Measurements from ENCODE around the gene TFR2. TPM values are rescaled to one million over a fixed set of nuclear protein-coding genes. Genes with fewer than 3 reads are reported as not detected.

The TFR2 gene
- total and polyA plus RNA-seq, 5 donors from 2014 or later, result 1.2 to 8.0 (median 1.5) TPM

- Mint-ChIP-seq H3K27me3 (no peaks in the 10 kb centered on the region), H3K9me3 (no peaks in the 10 kb centered on the region), H3K4me3 (no peak overlapping the region), H3K4me1 (peaks cover 0 to 37% (median 12%) of the 10 kb centered on the region in 4 donors), H3K27ac (peak overlapping the region in 1 of 3 donors; percentile 16), H3K36me3 (peaks cover 11% of the 10 kb centered on the region)
- no peaks in the 10 kb centered on the region for H3K9me3 ChIP-seq (ENCODE audit: control insufficient read depth in 2 of 2, low read length in 2 of 2)
- DNase-seq (peak in 1 of 3 donors; percentile 88), ATAC-seq (ENCODE audit: low read depth in 2 of 2) (no peak)
- H3K4me1 ChIP-seq (ENCODE audit: control insufficient read depth, insufficient read depth, low read length, poor library complexity, severe bottlenecking), result peaks cover 12% of the 10 kb centered on the region
- no peaks in the 10 kb centered on the region for H3K36me3 ChIP-seq (ENCODE audit: control insufficient read depth, insufficient read depth, low read length)
- H3K27me3 ChIP-seq (ENCODE audit: control insufficient read depth, insufficient read depth, low read length), result no peaks in the 10 kb centered on the region
- no peak overlapping the region for H3K4me3 ChIP-seq (ENCODE audit: low read depth, low read length)
- no peak overlapping the region for H3K27ac ChIP-seq (ENCODE audit: insufficient read depth, low read length, poor library complexity, severe bottlenecking)
These were observed 17.2 kb downstream of the TFR2 start for GRCh38 chr7:100623951-100624824.

- H3K27ac ChIP-seq (ENCODE audit: insufficient read depth, low read length, poor library complexity, severe bottlenecking), result no peak overlapping the region
- ATAC-seq (ENCODE audit: low read depth in 2 of 2) (no peak), DNase-seq (no peak)
- Mint-ChIP-seq H3K9me3 (no peaks in the 10 kb centered on the region), H3K27ac (peak overlapping the region in 1 of 3 donors; percentile 71), H3K4me1 (peaks cover 0 to 20% (median 11%) of the 10 kb centered on the region in 4 donors), H3K27me3 (no peaks in the 10 kb centered on the region), H3K4me3 (peak overlapping the region in 1 of 4 donors; percentile 16), H3K36me3 (peaks cover 11% of the 10 kb centered on the region)
- no peak overlapping the region for H3K4me3 ChIP-seq (ENCODE audit: low read depth, low read length)
- peaks cover 4% of the 10 kb centered on the region for H3K4me1 ChIP-seq (ENCODE audit: control insufficient read depth, insufficient read depth, low read length, poor library complexity, severe bottlenecking)
- H3K27me3 ChIP-seq (ENCODE audit: control insufficient read depth, insufficient read depth, low read length), result no peaks in the 10 kb centered on the region
- H3K36me3 ChIP-seq (ENCODE audit: control insufficient read depth, insufficient read depth, low read length), result no peaks in the 10 kb centered on the region
- H3K9me3 ChIP-seq (ENCODE audit: control insufficient read depth in 2 of 2, low read length in 2 of 2), result no peaks in the 10 kb centered on the region
These were observed 19.8 kb downstream of the TFR2 start for GRCh38 chr7:100621554-100621953.

DNA sequence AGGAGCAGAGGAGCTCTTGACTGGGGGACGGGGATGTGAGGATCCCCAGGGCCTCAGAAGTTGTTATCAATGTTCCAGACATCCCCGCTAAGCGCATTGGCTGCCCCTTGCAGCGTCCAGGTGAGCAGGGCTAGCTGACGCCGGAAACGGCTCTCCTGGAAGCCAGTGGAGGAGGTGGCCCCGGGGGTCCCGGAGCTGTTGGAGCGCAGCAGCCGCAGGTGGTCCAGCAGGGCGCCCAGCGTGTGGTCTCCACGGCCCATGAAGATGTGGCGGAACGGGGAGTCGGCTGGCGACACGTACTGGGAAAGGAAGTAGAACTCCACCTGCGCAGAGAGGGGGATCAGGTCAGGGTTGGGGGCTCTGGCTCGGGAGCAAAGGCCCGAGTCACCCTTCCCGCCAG lies 20.5 kb downstream of the TFR2 start:
- no peak overlapping the region for H3K27ac ChIP-seq (ENCODE audit: insufficient read depth, low read length, poor library complexity, severe bottlenecking)
- H3K4me3 ChIP-seq (ENCODE audit: low read depth, low read length), result no peak overlapping the region
- no peaks in the 10 kb centered on the region for H3K27me3 Mint-ChIP-seq
- H3K9me3 Mint-ChIP-seq, result no peaks in the 10 kb centered on the region
- no peaks in the 10 kb centered on the region for H3K36me3 ChIP-seq (ENCODE audit: control insufficient read depth, insufficient read depth, low read length)
- no peaks in the 10 kb centered on the region for H3K9me3 ChIP-seq (ENCODE audit: control insufficient read depth in 2 of 2, low read length in 2 of 2)
- no peaks in the 10 kb centered on the region for H3K4me1 ChIP-seq (ENCODE audit: control insufficient read depth, insufficient read depth, low read length, poor library complexity, severe bottlenecking)
- H3K4me3 Mint-ChIP-seq, result no peak overlapping the region
- peaks cover 0 to 12% (median 7%) of the 10 kb centered on the region in 4 donors for H3K4me1 Mint-ChIP-seq
- H3K36me3 Mint-ChIP-seq, result peaks cover 11% of the 10 kb centered on the region
- no peak overlapping the region for H3K27ac Mint-ChIP-seq
- no peaks in the 10 kb centered on the region for H3K27me3 ChIP-seq (ENCODE audit: control insufficient read depth, insufficient read depth, low read length)
- no peak for ATAC-seq (ENCODE audit: low read depth in 2 of 2)
- DNase-seq, result no peak

DNA sequence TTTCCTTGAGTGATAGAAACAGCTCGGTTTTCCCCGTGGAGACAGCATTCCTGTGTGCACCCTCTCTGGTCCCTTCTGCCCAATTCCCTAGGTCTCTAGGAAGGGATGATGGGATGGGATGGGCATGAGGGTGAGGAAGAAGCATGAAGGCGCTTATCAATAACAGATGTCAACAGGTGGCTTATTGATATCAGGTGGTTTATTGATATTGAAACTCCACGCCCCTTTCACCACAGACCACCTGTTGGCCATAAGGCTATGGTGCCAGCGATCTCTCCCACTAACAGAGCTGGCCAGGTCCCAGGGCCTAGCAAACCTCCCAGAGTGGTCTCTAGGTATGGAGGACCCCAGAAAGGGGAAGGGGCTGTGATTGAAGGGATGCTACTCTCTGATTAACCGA lies 21.1 kb downstream of the TFR2 start:
- H3K36me3 ChIP-seq (ENCODE audit: control insufficient read depth, insufficient read depth, low read length), result no peaks in the 10 kb centered on the region
- H3K4me3 ChIP-seq (ENCODE audit: low read depth, low read length), result no peak overlapping the region
- Mint-ChIP-seq H3K9me3 (no peaks in the 10 kb centered on the region), H3K36me3 (peaks cover 13% of the 10 kb centered on the region), H3K27ac (peak overlapping the region in 1 of 3 donors; percentile 1), H3K4me1 (peaks cover 0 to 10% (median 6%) of the 10 kb centered on the region in 4 donors), H3K27me3 (no peaks in the 10 kb centered on the region), H3K4me3 (no peak overlapping the region)
- no peaks in the 10 kb centered on the region for H3K9me3 ChIP-seq (ENCODE audit: control insufficient read depth in 2 of 2, low read length in 2 of 2)
- no peaks in the 10 kb centered on the region for H3K27me3 ChIP-seq (ENCODE audit: control insufficient read depth, insufficient read depth, low read length)
- ATAC-seq (ENCODE audit: low read depth in 2 of 2) (no peak), DNase-seq (no peak)
- H3K4me1 ChIP-seq (ENCODE audit: control insufficient read depth, insufficient read depth, low read length, poor library complexity, severe bottlenecking), result no peaks in the 10 kb centered on the region
- H3K27ac ChIP-seq (ENCODE audit: insufficient read depth, low read length, poor library complexity, severe bottlenecking), result no peak overlapping the region

DNA sequence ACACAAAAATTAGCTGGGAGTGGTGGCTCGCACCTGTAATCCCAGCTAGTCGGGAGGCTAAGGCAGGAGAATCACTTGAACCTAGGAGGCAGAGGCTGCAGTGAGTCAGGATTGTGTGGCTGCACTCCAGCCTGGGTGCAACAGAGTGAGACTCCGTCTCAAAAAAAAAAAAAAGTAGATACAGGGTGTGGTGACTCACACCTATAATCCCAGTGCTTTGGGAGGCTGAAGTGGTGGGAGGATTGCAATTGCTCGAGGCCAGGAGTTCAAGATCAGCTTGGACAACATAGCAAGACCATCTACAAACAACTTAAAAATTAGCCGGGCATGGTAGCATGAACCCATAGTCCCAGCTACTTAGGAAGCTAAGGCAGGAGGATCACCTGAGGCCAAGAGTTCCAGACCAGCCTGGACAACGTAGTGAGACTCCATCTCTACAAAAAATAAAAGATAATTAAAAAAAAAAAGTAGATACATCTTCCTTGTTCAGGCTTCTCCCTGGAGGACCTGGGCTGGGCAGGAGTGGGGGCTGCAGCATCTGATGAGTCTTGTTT lies 27.0 kb downstream of the TFR2 start:
- Mint-ChIP-seq H3K4me1 (peaks cover 10 to 30% (median 18%) of the 10 kb centered on the region in 4 donors), H3K9me3 (no peaks in the 10 kb centered on the region), H3K27ac (peak overlapping the region in 2 of 3 donors; percentile 48 to 65), H3K4me3 (peak overlapping the region in 2 of 4 donors; percentile 90 to 91), H3K36me3 (peaks cover 7% of the 10 kb centered on the region), H3K27me3 (peaks cover 4% of the 10 kb centered on the region)
- H3K27ac ChIP-seq (ENCODE audit: insufficient read depth, low read length, poor library complexity, severe bottlenecking), result no peak overlapping the region
- no peaks in the 10 kb centered on the region for H3K27me3 ChIP-seq (ENCODE audit: control insufficient read depth, insufficient read depth, low read length)
- no peak overlapping the region for H3K4me3 ChIP-seq (ENCODE audit: low read depth, low read length)
- peaks cover 23% of the 10 kb centered on the region for H3K4me1 ChIP-seq (ENCODE audit: control insufficient read depth, insufficient read depth, low read length, poor library complexity, severe bottlenecking)
- no peaks in the 10 kb centered on the region for H3K9me3 ChIP-seq (ENCODE audit: control insufficient read depth in 2 of 2, low read length in 2 of 2)
- DNase-seq, result no peak
- no peak for ATAC-seq (ENCODE audit: low read depth in 2 of 2)
- no peaks in the 10 kb centered on the region for H3K36me3 ChIP-seq (ENCODE audit: control insufficient read depth, insufficient read depth, low read length)

GRCh38 chr7:100613412-100614175 lies 27.8 kb downstream of the TFR2 start:
- peaks cover 7% of the 10 kb centered on the region for H3K36me3 Mint-ChIP-seq
- H3K27ac Mint-ChIP-seq, result peak overlapping the region; percentile 17 to 78 (median 65)
- no peaks in the 10 kb centered on the region for H3K27me3 ChIP-seq (ENCODE audit: control insufficient read depth, insufficient read depth, low read length)
- peaks cover 23% of the 10 kb centered on the region for H3K4me1 ChIP-seq (ENCODE audit: control insufficient read depth, insufficient read depth, low read length, poor library complexity, severe bottlenecking)
- peaks cover 10 to 30% (median 18%) of the 10 kb centered on the region in 4 donors for H3K4me1 Mint-ChIP-seq
- H3K27ac ChIP-seq (ENCODE audit: insufficient read depth, low read length, poor library complexity, severe bottlenecking), result no peak overlapping the region
- peak overlapping the region; percentile 87 to 92 (median 90) for H3K4me3 Mint-ChIP-seq
- DNase-seq (no peak), ATAC-seq (ENCODE audit: low read depth in 2 of 2) (no peak)
- H3K27me3 Mint-ChIP-seq, result peaks cover 4% of the 10 kb centered on the region
- H3K4me3 ChIP-seq (ENCODE audit: low read depth, low read length), result peak overlapping the region; percentile 62
- no peaks in the 10 kb centered on the region for H3K36me3 ChIP-seq (ENCODE audit: control insufficient read depth, insufficient read depth, low read length)
- no peaks in the 10 kb centered on the region for H3K9me3 Mint-ChIP-seq
- no peaks in the 10 kb centered on the region for H3K9me3 ChIP-seq (ENCODE audit: control insufficient read depth in 2 of 2, low read length in 2 of 2)

- peak in 2 of 3 donors; percentile 32 to 46 for DNase-seq
- no peak for ATAC-seq (ENCODE audit: low read depth in 2 of 2)
These were observed 28.5 kb downstream of the TFR2 start for GRCh38 chr7:100612730-100613390.

More at GRCh38 chr7:100612730-100613390, 28.5 kb downstream of the TFR2 start:
- H3K4me3 ChIP-seq (ENCODE audit: low read depth, low read length), result peak overlapping the region; percentile 54
- Mint-ChIP-seq H3K36me3 (peaks cover 7% of the 10 kb centered on the region), H3K27ac (peak overlapping the region in 2 of 3 donors; percentile 78 to 99), H3K4me1 (peaks cover 10 to 30% (median 18%) of the 10 kb centered on the region in 4 donors), H3K27me3 (peaks cover 9% of the 10 kb centered on the region), H3K9me3 (no peaks in the 10 kb centered on the region), H3K4me3 (peak overlapping the region; percentile 87 to 96 (median 91))
- peak overlapping the region; percentile 95 for H3K27ac ChIP-seq (ENCODE audit: insufficient read depth, low read length, poor library complexity, severe bottlenecking)
- H3K27me3 ChIP-seq (ENCODE audit: control insufficient read depth, insufficient read depth, low read length), result no peaks in the 10 kb centered on the region
- no peaks in the 10 kb centered on the region for H3K9me3 ChIP-seq (ENCODE audit: control insufficient read depth in 2 of 2, low read length in 2 of 2)
- peaks cover 23% of the 10 kb centered on the region for H3K4me1 ChIP-seq (ENCODE audit: control insufficient read depth, insufficient read depth, low read length, poor library complexity, severe bottlenecking)
- H3K36me3 ChIP-seq (ENCODE audit: control insufficient read depth, insufficient read depth, low read length), result no peaks in the 10 kb centered on the region
